Esophagus muscularis mucosa (tissue), 4 donors: ENCODE results near the gene VSIG10L. TPM values are rescaled to one million over a fixed set of nuclear protein-coding genes. Genes with fewer than 3 reads are reported as not detected.

Experiments
- DNase-seq: peaks from one replicate; pipeline ENCODE4 v3.0.0-alpha.2; 2017; ENCODE audit errors: extremely low spot score
- H3K27ac ChIP-seq, 4 donors: fragments of 200-600 bp; sonication (generic); replicated peaks in 1 of 4; 1 replicate in 3 of 4; 2 replicates in 1 of 4; pipeline ENCODE4 v1.5.1; 2016 to 2019; ENCODE audit warnings: mild to moderate bottlenecking in 1 of 4
- H3K27me3 ChIP-seq, 4 donors: fragments of 200-600 bp; sonication (generic); one replicate each; pipeline versions ENCODE4 v1.5.1 to v1.6.0; 2016 to 2019
- H3K36me3 ChIP-seq, 4 donors: fragments of 200-600 bp; sonication (generic); one replicate each; pipeline ENCODE4 v1.5.1; 2016 to 2019
- H3K4me1 ChIP-seq, 4 donors: fragments of 200-600 bp; sonication (generic); one replicate each; pipeline ENCODE4 v1.5.1; 2016 to 2019
- H3K4me3 ChIP-seq, 4 donors: fragments of 200-600 bp; sonication (generic); 1 replicate in 2 of 4; 2 replicates in 2 of 4; pipeline ENCODE4 v1.5.1; 2016 to 2019; ENCODE audit warnings: mild to moderate bottlenecking in 4 of 4, moderate library complexity in 1 of 4
- H3K9me3 ChIP-seq, 4 donors: fragments of 200-600 bp; sonication (generic); 1 replicate in 3 of 4; 2 replicates in 1 of 4; pipeline ENCODE4 v1.5.1; 2016 to 2019
- CTCF ChIP-seq, 3 experiments: fragments of 200-600 bp in 2 of 3; fragments of 450-650 bp in 1 of 3; sonication (generic) in 2 of 3; IDR thresholded peaks; one replicate each; pipeline ENCODE4 v1.5.1; 2017 to 2019; ENCODE audit warnings: antibody characterized with exemption in 3 of 3, mild to moderate bottlenecking in 2 of 3, moderate library complexity in 1 of 3
- EP300 ChIP-seq: sonication (generic); formaldehyde crosslinking; IDR thresholded peaks from one replicate; pipeline ENCODE4 v1.6.1; 2017; ENCODE audit warnings: antibody characterized with exemption
- POLR2A ChIP-seq: fragments of 450-650 bp; IDR thresholded peaks from one replicate; pipeline ENCODE4 v1.6.1; 2017; ENCODE audit warnings: antibody characterized with exemption, moderate library complexity, mild to moderate bottlenecking, low read depth
- POLR2AphosphoS5 ChIP-seq, 2 donors: sonication (generic); formaldehyde crosslinking; IDR thresholded peaks; one replicate each; pipeline ENCODE4 v1.6.1; 2017; ENCODE audit warnings: antibody characterized with exemption in 2 of 2
- WGBS: methylation state at CpG from one replicate; pipeline ENCODE4 v1.1.5; 2018; 5-methylcytosine and 5-hydroxymethylcytosine counted together
- intact Hi-C: fragments of 100-400 bp; cut with DNase I; formaldehyde crosslinking; loops from one replicate; pipeline ENCODE4 v1.15.1; 2023
- total RNA-seq, 4 donors: library from RNA; depleted of rRNA; stranded (reverse); fragments of >200 nt; gene quantifications; one replicate each; pipeline versions ENCODE4 v1.1.0 to v1.2.1, GENCODE V29; 2016

VSIG10L gene
- total RNA-seq, 4 donors from 2014 or later = 1.3 to 3.4 (median 2.2) TPM

GRCh38 chr19:51289635-51290034 is 52.3 kb downstream of the VSIG10L start:
- DNase-seq = no peak
- Histone ChIP-seq H3K36me3 (no peaks in the 10 kb centered on the region), H3K9me3 (peaks cover 0 to 9% (median 5%) of the 10 kb centered on the region in 4 donors), H3K27ac (no peak overlapping the region), H3K4me1 (no peaks in the 10 kb centered on the region), H3K27me3 (peaks cover 0 to 54% (median 0%) of the 10 kb centered on the region in 4 donors), H3K4me3 (no peak overlapping the region)
- WGBS = 78% methylated on average over 1 of the region's 1 CpG
- TF ChIP-seq POLR2A = no peak
- no peak for TF ChIP-seq POLR2AphosphoS5 (IDR thresholded peaks at IDR 0.05)
- TF ChIP-seq CTCF (IDR thresholded peaks at IDR 0.05) = no peak
- no peak for TF ChIP-seq EP300
- intact Hi-C loops = no loop called here

GRCh38 chr19:51285682-51286081 is 56.3 kb downstream of the VSIG10L start:
- Histone ChIP-seq H3K4me3 (no peak overlapping the region), H3K4me1 (no peaks in the 10 kb centered on the region), H3K36me3 (no peaks in the 10 kb centered on the region), H3K9me3 (peaks cover 0 to 15% (median 10%) of the 10 kb centered on the region in 4 donors), H3K27ac (no peak overlapping the region), H3K27me3 (peaks cover 0 to 32% (median 0%) of the 10 kb centered on the region in 4 donors)
- intact Hi-C loops = no loop called here
- TF ChIP-seq EP300 (no peak), CTCF (IDR thresholded peaks at IDR 0.05) (no peak), POLR2AphosphoS5 (IDR thresholded peaks at IDR 0.05) (no peak), POLR2A (no peak)
- 64% methylated on average over 3 of the region's 3 CpGs for WGBS
- DNase-seq = no peak

GRCh38 chr19:51282335-51282734 is 59.6 kb downstream of the VSIG10L start:
- no peak for TF ChIP-seq EP300
- TF ChIP-seq POLR2AphosphoS5 (IDR thresholded peaks at IDR 0.05) = no peak
- no peak for TF ChIP-seq CTCF (IDR thresholded peaks at IDR 0.05)
- no peak for TF ChIP-seq POLR2A
- H3K27ac ChIP-seq = no peak overlapping the region
- H3K36me3 ChIP-seq = no peaks in the 10 kb centered on the region
- whole genome bisulfite sequencing = 83% methylated on average over 4 of the region's 4 CpGs
- no peaks in the 10 kb centered on the region for H3K4me1 ChIP-seq
- intact Hi-C loops = no loop called here
- peaks cover 0 to 15% (median 5%) of the 10 kb centered on the region in 4 donors for H3K9me3 ChIP-seq
- DNase-seq = no peak
- H3K4me3 ChIP-seq = no peak overlapping the region
- H3K27me3 ChIP-seq = peaks cover 0 to 37% (median 0%) of the 10 kb centered on the region in 4 donors

Other genes starting within 250 kb of the VSIG10L start
- 10 to 100 TPM in 3 of 4 donors, 1 to 10 TPM in 1; 7.1 to 18.9 (median 13.7) TPM for gene CTU1, start 233.7 kb downstream of the VSIG10L start, total RNA-seq
- 1 to 10 TPM; 2.0 to 9.4 (median 3.5) TPM for gene SIGLEC9, start 217.2 kb downstream of the VSIG10L start, total RNA-seq
- 1 to 10 TPM in 1 of 4 donors, under 1 TPM in 2, not detected in 1; 0.19 to 2.2 (median 0.92) TPM for gene SIGLEC7, start 199.8 kb downstream of the VSIG10L start, total RNA-seq
- gene CD33, start 117.1 kb downstream of the VSIG10L start, total RNA-seq = 1 to 10 TPM; 3.0 to 9.9 (median 5.5) TPM
- not detected for gene SIGLECL1, start 91.1 kb downstream of the VSIG10L start, total RNA-seq
- gene IGLON5, start 30.5 kb downstream of the VSIG10L start, total RNA-seq = under 1 TPM in 1 of 4 donors, not detected in 3; 0.17 TPM
- gene ETFB, start 24.2 kb upstream of the VSIG10L start, total RNA-seq = 100 to 1,000 TPM in 2 of 4 donors, 10 to 100 TPM in 2; 86.3 to 121 (median 106) TPM
- not detected for gene CLDND2, start 26.9 kb upstream of the VSIG10L start, total RNA-seq
- 1 to 10 TPM in 3 of 4 donors, not detected in 1; 1.5 to 4.1 (median 2.4) TPM for gene NKG7, start 30.5 kb upstream of the VSIG10L start, total RNA-seq
- gene LIM2, start 45.8 kb upstream of the VSIG10L start, total RNA-seq = not detected
- not detected for gene C19orf84, start 48.5 kb upstream of the VSIG10L start, total RNA-seq
- 1 to 10 TPM; 1.4 to 4.1 (median 2.4) TPM for gene SIGLEC10, start 75.5 kb upstream of the VSIG10L start, total RNA-seq
- gene SIGLEC8, start 116.3 kb upstream of the VSIG10L start, total RNA-seq = 1 to 10 TPM in 1 of 4 donors, under 1 TPM in 2, not detected in 1; 0.66 to 1.7 (median 0.86) TPM
- not detected for gene CEACAM18, start 136.4 kb upstream of the VSIG10L start, total RNA-seq
- gene SIGLEC12, start 159.7 kb upstream of the VSIG10L start, total RNA-seq = under 1 TPM in 1 of 4 donors, not detected in 3; 0.29 TPM
- gene SIGLEC6, start 189.5 kb upstream of the VSIG10L start, total RNA-seq = 1 to 10 TPM in 3 of 4 donors, under 1 TPM in 1; 0.58 to 6.3 (median 3.5) TPM
- gene ZNF175, start 229.1 kb upstream of the VSIG10L start, total RNA-seq = 1 to 10 TPM; 3.6 to 5.8 (median 4.9) TPM